HG02973 (cell line): Measurements from ENCODE around the gene APEH.

Experiments
- ATAC-seq: cut with Tn5 transposase; IDR thresholded peaks from one replicate; pipeline ENCODE4 v1.9.1; 2021; ENCODE audit warnings: moderate library complexity; ENCODE audit not compliant: unreplicated experiment

Gene APEH

GRCh38 chr3:49673715-49674496 lies at the start of gene APEH:
APEH (plus strand) TSS chr3:49674351; CDS start chr3:49674402, 51 bp downstream.
- ATAC-seq, result peak; percentile 70

- no peak for ATAC-seq
Observed at GRCh38 chr3:49625071-49625470, 49.1 kb upstream of the APEH start.

- no peak for ATAC-seq
Observed at GRCh38 chr3:49626101-49626581, 48.0 kb upstream of the APEH start.

GRCh38 chr3:49626796-49627195 lies 47.4 kb upstream of the APEH start:
- ATAC-seq, result no peak

GRCh38 chr3:49627634-49628033 lies 46.5 kb upstream of the APEH start:
- ATAC-seq, result no peak

- no peak for ATAC-seq
Observed at GRCh38 chr3:49628249-49628648, 45.9 kb upstream of the APEH start.

- no peak for ATAC-seq
Observed at GRCh38 chr3:49629451-49629850, 44.7 kb upstream of the APEH start.

- ATAC-seq, result no peak
Observed at GRCh38 chr3:49629866-49630265, 44.3 kb upstream of the APEH start.

GRCh38 chr3:49630784-49631183 lies 43.4 kb upstream of the APEH start:
- no peak for ATAC-seq

GRCh38 chr3:49634736-49635135 lies 39.4 kb upstream of the APEH start:
- no peak for ATAC-seq

- ATAC-seq, result no peak
Observed at GRCh38 chr3:49636883-49637609, 37.1 kb upstream of the APEH start.

GRCh38 chr3:49638445-49638844 lies 35.7 kb upstream of the APEH start:
- no peak for ATAC-seq

- no peak for ATAC-seq
Observed at GRCh38 chr3:49639551-49639950, 34.6 kb upstream of the APEH start.

GRCh38 chr3:49641292-49641691 lies 32.9 kb upstream of the APEH start:
- ATAC-seq, result no peak

GRCh38 chr3:49641921-49642707 lies 32.0 kb upstream of the APEH start:
- no peak for ATAC-seq

- no peak for ATAC-seq
Observed at GRCh38 chr3:49642708-49643145, 31.4 kb upstream of the APEH start.

GRCh38 chr3:49644684-49645083 lies 29.5 kb upstream of the APEH start:
- no peak for ATAC-seq

GRCh38 chr3:49646236-49646635 lies 27.9 kb upstream of the APEH start:
- ATAC-seq, result no peak

GRCh38 chr3:49647741-49648140 lies 26.4 kb upstream of the APEH start:
- ATAC-seq, result no peak

- no peak for ATAC-seq
Observed at GRCh38 chr3:49648354-49649019, 25.7 kb upstream of the APEH start.

GRCh38 chr3:49649576-49649975 lies 24.6 kb upstream of the APEH start:
- ATAC-seq, result no peak
